ENCODE results near the gene ACTN2.

The ACTN2 gene

GRCh38 chr1:236677641-236678235 is 8.6 kb upstream of the ACTN2 start:
- H3K4me3 ChIP-seq, result no peak overlapping the region
- H3K9me3 ChIP-seq, result no peaks in the 10 kb centered on the region
- H3K27me3 ChIP-seq (ENCODE audit: low read depth), result 0 out of 2 replicates have a peak, but pooled peaks cover 2% of the 10 kb centered on the region
- in situ Hi-C loops (cut with MboI; ENCODE audit: low sequenced_read_pairs), result no loop called here
- DNase-seq (ENCODE audit: low spot score in 2 of 2), result no peak
- no peaks in the 10 kb centered on the region for H3K4me1 ChIP-seq
- H3K36me3 ChIP-seq (replicated peaks), result no peaks in the 10 kb centered on the region

GRCh38 chr1:236681219-236681618 is 5.1 kb upstream of the ACTN2 start:
- no peaks in the 10 kb centered on the region for H3K9me3 ChIP-seq
- no peaks in the 10 kb centered on the region for H3K4me1 ChIP-seq
- in situ Hi-C loops (cut with MboI; ENCODE audit: low sequenced_read_pairs), result no loop called here
- no peaks in the 10 kb centered on the region for H3K27me3 ChIP-seq (ENCODE audit: low read depth)
- H3K36me3 ChIP-seq (replicated peaks), result no peaks in the 10 kb centered on the region
- H3K4me3 ChIP-seq, result no peak overlapping the region
- peak in 1 of 2 experiments; percentile 15 for DNase-seq (ENCODE audit: low spot score in 2 of 2)

DNA sequence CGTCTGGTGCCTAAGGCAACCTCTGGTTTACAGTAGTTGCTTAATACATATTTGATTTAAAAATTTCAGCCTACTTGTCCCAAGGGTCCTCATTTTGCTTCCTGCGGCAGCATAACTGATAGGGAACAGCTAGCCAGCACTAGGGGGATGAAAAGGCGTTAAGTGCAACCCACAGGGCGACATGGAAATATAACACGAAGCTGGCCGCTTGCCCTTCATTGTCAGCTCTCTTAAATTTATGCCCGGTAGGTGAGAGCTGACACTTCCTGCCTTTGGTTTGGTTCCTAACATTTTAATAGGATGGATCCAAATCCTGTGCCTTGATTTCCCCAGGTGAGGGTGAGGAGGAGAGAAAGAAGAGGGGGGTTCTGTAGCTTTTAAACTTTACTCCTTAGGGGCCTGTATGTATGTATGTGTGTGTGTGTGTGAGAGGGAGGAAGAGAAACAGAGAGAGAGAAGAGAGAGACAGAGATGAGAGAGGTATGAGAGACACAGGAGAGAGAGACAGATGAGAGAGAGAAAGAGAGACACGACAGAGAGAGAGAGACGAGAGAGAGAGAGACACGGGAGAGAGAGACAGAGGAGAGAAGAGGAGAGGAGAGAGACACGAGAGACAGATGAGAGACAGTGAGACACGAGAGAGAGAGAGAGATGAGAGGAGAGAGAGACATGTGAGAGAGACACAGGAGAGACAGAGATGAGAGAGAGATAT is 938 bp upstream of the ACTN2 start:
- H3K4me1 ChIP-seq, result peaks cover 8% of the 10 kb centered on the region
- DNase-seq (ENCODE audit: low spot score in 2 of 2), result no peak
- no peaks in the 10 kb centered on the region for H3K36me3 ChIP-seq (replicated peaks)
- H3K9me3 ChIP-seq, result no peaks in the 10 kb centered on the region
- no peak overlapping the region for H3K4me3 ChIP-seq
- no peaks in the 10 kb centered on the region for H3K27me3 ChIP-seq (ENCODE audit: low read depth)
- in situ Hi-C loops (cut with MboI; ENCODE audit: low sequenced_read_pairs), result no loop called here

DNA sequence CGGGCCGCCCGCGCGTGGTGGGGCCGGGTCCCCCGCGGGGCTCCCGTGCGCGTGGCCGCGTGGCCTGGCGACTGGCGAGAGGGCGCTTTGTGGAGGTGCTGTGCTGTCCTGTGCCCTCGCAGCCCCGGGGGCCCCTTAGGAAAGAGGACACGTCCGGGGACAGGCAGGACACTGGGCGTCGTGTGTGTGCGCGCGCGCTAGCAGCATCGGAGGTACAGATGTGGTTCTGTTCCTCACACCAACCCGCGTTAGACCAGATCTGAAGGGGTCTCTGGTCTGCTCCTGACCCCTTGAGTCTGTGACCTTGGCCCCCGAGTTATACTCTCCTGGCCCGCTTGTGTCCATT is 489 bp downstream of the ACTN2 start:
- Histone ChIP-seq H3K36me3 (replicated peaks) (no peaks in the 10 kb centered on the region), H3K27me3 (ENCODE audit: low read depth) (no peaks in the 10 kb centered on the region), H3K4me3 (peak overlapping the region; percentile 21), H3K4me1 (peaks cover 8% of the 10 kb centered on the region), H3K9me3 (no peaks in the 10 kb centered on the region)
- DNase-seq (ENCODE audit: low spot score in 2 of 2), result peak in 1 of 2 experiments; percentile 10
- in situ Hi-C loops (cut with MboI; ENCODE audit: low sequenced_read_pairs), result no loop called here

DNA sequence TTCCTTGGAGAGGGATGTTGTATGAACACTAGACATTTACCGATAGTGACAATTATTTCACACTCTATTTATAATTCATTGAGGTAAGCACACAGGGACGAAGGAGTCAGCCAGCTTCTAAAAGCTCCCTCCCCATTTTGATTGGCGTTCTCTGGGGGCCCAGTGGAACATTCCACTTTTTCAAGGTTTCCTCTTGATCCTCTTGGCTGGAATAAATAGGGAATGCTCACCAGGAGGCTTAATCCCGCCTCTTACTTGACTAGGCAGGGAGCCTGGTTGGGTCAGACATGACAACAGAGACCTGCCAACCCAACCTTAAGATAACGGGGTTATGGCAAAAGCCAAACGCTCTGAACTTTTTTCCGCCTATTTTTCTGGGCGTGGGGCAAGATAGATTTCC is 974 bp downstream of the ACTN2 start:
- H3K4me3 ChIP-seq, result peak overlapping the region; percentile 21; the same call in 1 of the 2 replicates
- in situ Hi-C loops (cut with MboI; ENCODE audit: low sequenced_read_pairs), result no loop called here
- DNase-seq (ENCODE audit: low spot score in 2 of 2), result no peak
- peaks cover 8% of the 10 kb centered on the region for H3K4me1 ChIP-seq
- no peaks in the 10 kb centered on the region for H3K27me3 ChIP-seq (ENCODE audit: low read depth)
- no peaks in the 10 kb centered on the region for H3K9me3 ChIP-seq
- H3K36me3 ChIP-seq (replicated peaks), result no peaks in the 10 kb centered on the region

- in situ Hi-C loops (cut with MboI; ENCODE audit: low sequenced_read_pairs), result no loop called here
- Histone ChIP-seq H3K36me3 (replicated peaks) (no peaks in the 10 kb centered on the region), H3K4me3 (no peak overlapping the region), H3K27me3 (ENCODE audit: low read depth) (no peaks in the 10 kb centered on the region), H3K4me1 (peaks cover 8% of the 10 kb centered on the region), H3K9me3 (no peaks in the 10 kb centered on the region)
- no peak for DNase-seq (ENCODE audit: low spot score in 2 of 2)
These were observed 2.4 kb downstream of the ACTN2 start for GRCh38 chr1:236688705-236689104.

DNA sequence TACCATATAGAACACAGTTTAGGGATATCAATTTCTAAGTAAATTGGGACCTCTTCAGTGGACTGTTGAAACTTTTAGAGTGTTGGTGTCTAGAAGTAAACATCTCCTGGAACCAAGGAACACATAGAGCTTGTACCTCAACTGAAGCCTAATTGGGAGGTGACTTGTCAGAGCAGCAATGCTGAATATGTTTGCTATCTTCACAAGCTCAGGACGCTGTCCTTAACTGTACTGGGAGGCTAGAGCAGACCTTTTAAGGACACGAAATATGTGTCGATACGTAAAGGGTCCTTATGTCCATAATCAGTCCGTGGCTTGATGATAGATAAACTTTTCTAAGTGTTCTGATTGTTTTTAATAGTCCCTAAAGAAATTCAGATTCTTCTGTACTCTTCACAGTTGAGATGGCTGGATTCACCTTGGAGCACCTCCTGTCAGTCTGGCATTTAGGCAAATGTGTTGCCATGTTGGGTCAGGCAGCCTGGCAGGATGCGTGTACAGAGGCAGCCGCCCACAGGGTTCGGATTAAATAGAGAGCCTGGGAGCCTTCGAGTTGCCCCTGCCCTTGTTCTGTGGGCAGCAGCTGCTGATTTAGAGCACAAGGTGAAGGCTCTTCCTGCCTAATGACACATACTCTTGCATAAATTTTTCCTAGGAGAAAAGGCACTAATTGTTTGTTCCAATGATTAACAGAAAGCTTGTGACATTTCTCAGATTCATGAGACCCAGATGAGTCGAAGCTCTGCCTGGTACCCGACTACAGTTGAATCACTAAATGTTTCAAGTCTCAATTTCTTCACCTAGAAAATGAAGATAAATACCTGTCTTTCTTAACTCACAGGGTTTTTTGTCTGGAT is 3.6 kb downstream of the ACTN2 start:
- Histone ChIP-seq H3K9me3 (no peaks in the 10 kb centered on the region), H3K4me3 (no peak overlapping the region)

GRCh38 chr1:236691348-236691747 is 5.0 kb downstream of the ACTN2 start:
- no peaks in the 10 kb centered on the region for H3K9me3 ChIP-seq
- in situ Hi-C loops (cut with MboI; ENCODE audit: low sequenced_read_pairs), result no loop called here
- no peaks in the 10 kb centered on the region for H3K27me3 ChIP-seq (ENCODE audit: low read depth)
- no peak overlapping the region for H3K4me3 ChIP-seq
- H3K36me3 ChIP-seq (replicated peaks), result no peaks in the 10 kb centered on the region
- DNase-seq (ENCODE audit: low spot score in 2 of 2), result no peak
- peaks cover 8% of the 10 kb centered on the region for H3K4me1 ChIP-seq

More for the DNA sequence above, 3.6 kb downstream of the ACTN2 start:
- DNase-seq (ENCODE audit: low spot score in 2 of 2), result no peak
- Histone ChIP-seq H3K27me3 (ENCODE audit: low read depth) (no peaks in the 10 kb centered on the region), H3K4me1 (peaks cover 8% of the 10 kb centered on the region), H3K36me3 (replicated peaks) (no peaks in the 10 kb centered on the region)
- in situ Hi-C loops (cut with MboI; ENCODE audit: low sequenced_read_pairs), result no loop called here

DNA sequence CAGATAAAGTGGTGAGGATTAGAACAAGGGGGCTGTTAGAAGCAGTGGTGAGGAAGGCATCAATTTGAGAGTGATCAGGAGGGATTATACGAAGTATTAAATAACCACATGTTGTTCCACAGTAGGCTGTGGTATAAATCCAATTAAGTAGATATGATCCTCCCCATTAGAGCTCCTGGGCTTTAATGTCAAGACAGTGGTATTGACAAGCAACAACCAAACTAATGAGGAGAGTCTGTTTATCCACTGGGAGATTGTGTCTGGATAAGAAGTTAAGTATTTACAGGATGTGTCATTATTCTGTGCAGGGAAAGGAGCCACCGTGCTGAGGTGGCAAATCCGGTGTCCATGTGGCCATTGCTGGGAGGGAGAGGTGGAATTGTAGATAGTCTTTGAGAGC is 5.8 kb downstream of the ACTN2 start:
- H3K9me3 ChIP-seq, result no peaks in the 10 kb centered on the region
- no peaks in the 10 kb centered on the region for H3K27me3 ChIP-seq (ENCODE audit: low read depth)
- no peaks in the 10 kb centered on the region for H3K36me3 ChIP-seq (replicated peaks)
- in situ Hi-C loops (cut with MboI; ENCODE audit: low sequenced_read_pairs), result no loop called here
- DNase-seq (ENCODE audit: low spot score in 2 of 2), result no peak
- peaks cover 1% of the 10 kb centered on the region for H3K4me1 ChIP-seq
- H3K4me3 ChIP-seq, result no peak overlapping the region

GRCh38 chr1:236692742-236693141 is 6.4 kb downstream of the ACTN2 start:
- Histone ChIP-seq H3K4me1 (no peaks in the 10 kb centered on the region), H3K27me3 (ENCODE audit: low read depth) (no peaks in the 10 kb centered on the region), H3K4me3 (no peak overlapping the region), H3K36me3 (replicated peaks) (no peaks in the 10 kb centered on the region), H3K9me3 (no peaks in the 10 kb centered on the region)
- DNase-seq (ENCODE audit: low spot score in 2 of 2), result no peak
- in situ Hi-C loops (cut with MboI; ENCODE audit: low sequenced_read_pairs), result no loop called here

DNA sequence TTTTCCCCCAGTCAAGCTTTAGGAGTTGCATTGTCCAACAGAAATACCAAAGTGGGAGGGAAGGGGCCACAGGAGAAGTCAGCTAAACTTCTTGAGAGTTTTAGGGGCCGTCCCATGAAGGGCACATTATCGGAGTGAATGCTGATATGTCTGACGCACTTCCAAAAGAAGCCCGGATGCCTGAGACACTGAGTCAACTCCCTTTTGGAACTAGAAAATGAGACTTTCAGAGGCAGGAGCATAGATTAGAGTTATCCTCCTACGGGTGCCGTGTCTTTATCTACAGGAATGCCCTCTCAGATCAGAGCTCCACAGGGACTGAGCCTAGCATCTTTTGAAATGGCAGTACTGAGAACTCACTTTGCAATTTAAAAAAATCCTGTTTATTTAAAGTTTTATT is 13.1 kb downstream of the ACTN2 start:
- in situ Hi-C loops (cut with MboI; ENCODE audit: low sequenced_read_pairs), result no loop called here

GRCh38 chr1:236700903-236701302 is 14.6 kb downstream of the ACTN2 start:
- no peaks in the 10 kb centered on the region for H3K27me3 ChIP-seq (ENCODE audit: low read depth)
- no peaks in the 10 kb centered on the region for H3K36me3 ChIP-seq (replicated peaks)
- H3K4me1 ChIP-seq, result no peaks in the 10 kb centered on the region
- no peak overlapping the region for H3K4me3 ChIP-seq
- H3K9me3 ChIP-seq, result no peaks in the 10 kb centered on the region
- no peak for DNase-seq (ENCODE audit: low spot score in 2 of 2)
- in situ Hi-C loops (cut with MboI; ENCODE audit: low sequenced_read_pairs), result no loop called here

More for the DNA sequence above, 13.1 kb downstream of the ACTN2 start:
- H3K4me1 ChIP-seq, result no peaks in the 10 kb centered on the region
- no peak overlapping the region for H3K4me3 ChIP-seq
- H3K9me3 ChIP-seq, result no peaks in the 10 kb centered on the region
- no peak for DNase-seq (ENCODE audit: low spot score in 2 of 2)
- no peaks in the 10 kb centered on the region for H3K27me3 ChIP-seq (ENCODE audit: low read depth)
- H3K36me3 ChIP-seq (replicated peaks), result no peaks in the 10 kb centered on the region

DNA sequence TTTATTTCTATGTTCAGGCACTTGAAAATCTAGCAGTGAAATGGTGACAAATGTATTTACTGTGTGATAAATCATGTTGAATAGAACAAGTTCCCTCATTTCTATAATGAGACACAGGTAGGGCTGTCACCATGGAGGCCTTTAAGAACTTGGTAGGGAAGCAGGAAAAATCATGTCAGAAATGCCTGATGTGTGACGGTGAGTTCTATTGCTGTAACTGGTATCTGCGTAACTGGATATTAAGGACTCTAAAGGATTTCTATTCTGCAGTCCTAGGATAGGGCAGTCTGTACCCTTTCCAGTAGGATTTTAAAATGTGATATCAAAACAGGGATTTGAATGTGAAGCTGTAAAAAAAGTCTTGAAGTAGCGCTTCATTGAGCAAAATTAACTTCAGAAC is 15.5 kb downstream of the ACTN2 start:
- H3K27me3 ChIP-seq (ENCODE audit: low read depth), result no peaks in the 10 kb centered on the region

GRCh38 chr1:236702791-236703394 is 16.6 kb downstream of the ACTN2 start:
- Histone ChIP-seq H3K4me1 (no peaks in the 10 kb centered on the region), H3K27me3 (ENCODE audit: low read depth) (no peaks in the 10 kb centered on the region), H3K9me3 (no peaks in the 10 kb centered on the region), H3K36me3 (replicated peaks) (no peaks in the 10 kb centered on the region), H3K4me3 (no peak overlapping the region)
- in situ Hi-C loops (cut with MboI; ENCODE audit: low sequenced_read_pairs), result no loop called here
- no peak for DNase-seq (ENCODE audit: low spot score in 2 of 2)

More for the DNA sequence above, 15.5 kb downstream of the ACTN2 start:
- in situ Hi-C loops (cut with MboI; ENCODE audit: low sequenced_read_pairs), result no loop called here
- H3K9me3 ChIP-seq, result no peaks in the 10 kb centered on the region
- no peaks in the 10 kb centered on the region for H3K36me3 ChIP-seq (replicated peaks)
- H3K4me1 ChIP-seq, result no peaks in the 10 kb centered on the region
- DNase-seq (ENCODE audit: low spot score in 2 of 2), result no peak
- no peak overlapping the region for H3K4me3 ChIP-seq

All from HAP-1 (cell line).